Measurements from ENCODE around the gene CNNM1. TPM values are rescaled to one million over a fixed set of nuclear protein-coding genes. Genes with fewer than 3 reads are reported as not detected.

The CNNM1 gene
- total RNA-seq, 8 experiments from 2014 or later = 1.4 to 4.0 (median 2.8) TPM

DNA sequence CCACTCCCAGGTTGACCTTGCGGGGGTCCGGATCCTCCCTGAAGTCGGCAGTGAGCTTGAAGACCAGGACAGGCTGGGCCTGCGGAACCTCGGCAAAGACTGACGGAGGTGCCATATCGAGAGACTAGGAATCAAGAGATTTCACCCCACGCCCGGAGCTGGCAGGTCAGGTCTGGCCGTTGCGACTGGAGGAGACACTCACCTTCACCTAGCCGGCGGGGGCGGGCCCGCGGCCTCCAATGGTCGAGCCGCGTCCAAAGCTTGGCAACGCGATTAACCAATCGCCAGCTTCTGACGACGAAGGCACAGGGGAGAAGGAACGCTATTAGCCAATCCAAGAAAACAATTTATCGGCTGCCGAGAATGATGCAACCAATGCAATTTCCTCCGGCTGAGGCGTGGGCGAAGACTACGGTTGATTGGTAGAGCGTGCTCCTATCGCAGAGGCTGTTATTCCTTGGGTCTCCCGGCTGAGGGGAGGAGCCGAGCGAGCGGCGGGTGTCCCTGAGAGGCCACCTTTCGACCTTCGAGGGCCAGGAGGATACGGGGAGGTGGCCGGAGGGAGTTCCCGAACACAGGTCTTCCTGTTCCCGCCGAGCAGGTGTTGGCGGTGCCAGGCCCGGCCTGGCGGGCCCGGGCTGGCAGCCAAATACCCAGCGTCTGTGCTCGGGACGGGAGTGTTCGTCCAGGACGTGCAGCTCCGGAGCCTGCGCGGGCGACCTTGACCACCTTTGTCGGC lies 101.5 kb downstream of the CNNM1 start, which contains the start of gene GOT1:
Gene GOT1 (minus strand): TSS at position 174 of the 739 bp plus-strand sequence. CDS start 59 bp downstream, at position 115.
- Histone ChIP-seq H3K4me3 (peak within 1 kb of the TSS; percentile 94 to 99 (median 95)), H3K27ac (peak within 1 kb of the TSS; percentile 90 to 92), H3K4me1 (replicated peaks in 1 of 2) (peaks cover 5 to 22% of the 10 kb centered on the region in 2 donors)
- WGBS, 10 experiments = 0 to 3% (median 0%) methylated on average over 2 to 34 of the region's 59 CpGs; no CpG with 5 or more reads in 2 of the 10 experiments
- in situ Hi-C loops (cut with MboI; ENCODE audit: low pct_unique_long_range_greater_than_20kb in 2 of 9, low sequenced_read_pairs in 9 of 9, unreplicated experiment in 9 of 9) = loop anchor here in 6 of 9 experiments (10.0 to 25.0 kb wide), 3 partner anchors 114 to 282 kb away; partner anchors contain the start of gene SLC25A28 (in 5 of the 6)
- peak; percentile 91 to 96 (median 96) for ATAC-seq (replicated peaks in 6 of 8)

DNA sequence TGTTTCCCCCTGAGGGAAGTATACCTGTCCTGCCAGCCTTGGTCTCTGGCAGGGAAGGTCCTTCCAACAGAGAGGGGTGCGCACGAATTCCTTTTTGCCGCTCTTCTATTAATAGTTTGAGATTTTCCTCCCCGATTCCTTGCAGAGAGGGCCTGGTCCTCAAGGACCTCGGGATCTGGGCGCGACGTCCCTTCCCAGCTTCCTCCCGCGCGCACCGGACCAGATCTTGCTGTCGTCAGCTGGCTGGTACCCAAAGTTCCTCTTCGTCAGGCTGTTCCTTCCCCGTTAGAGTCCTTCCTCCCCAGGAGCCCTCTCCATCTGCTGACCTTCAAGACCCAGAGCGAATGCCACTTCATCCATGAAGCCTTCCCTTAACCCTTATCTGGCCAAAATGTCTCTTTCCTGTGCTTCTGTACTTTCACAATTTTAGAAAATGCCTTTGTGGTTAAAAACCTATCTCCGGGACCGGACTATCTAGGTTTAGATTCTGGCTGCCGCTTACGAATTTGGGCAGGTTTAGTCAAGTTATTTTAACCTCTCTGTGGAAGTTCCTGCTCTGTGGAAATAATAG lies 102.1 kb downstream of the CNNM1 start:
- 0 to 14% (median 2%) methylated on average over 4 to 15 of the region's 20 CpGs; no CpG with 5 or more reads in 2 of the 10 experiments for WGBS, 10 experiments
- H3K4me1 ChIP-seq (replicated peaks in 1 of 2) = peaks cover 5 to 22% of the 10 kb centered on the region in 2 donors
- H3K4me3 ChIP-seq = peak overlapping the region; percentile 94 to 99 (median 95)
- peak in 6 of 8 experiments; percentile 1 to 22 (median 8) for ATAC-seq (replicated peaks in 6 of 8)
- in situ Hi-C loops (cut with MboI; ENCODE audit: low pct_unique_long_range_greater_than_20kb in 2 of 9, low sequenced_read_pairs in 9 of 9, unreplicated experiment in 9 of 9) = loop anchor here in 6 of 9 experiments (10.0 to 25.0 kb wide), 3 partner anchors 114 to 281 kb away; partner anchors contain the start of gene SLC25A28 (in 5 of the 6)
- peak overlapping the region; percentile 73 to 88 for H3K27ac ChIP-seq

DNA sequence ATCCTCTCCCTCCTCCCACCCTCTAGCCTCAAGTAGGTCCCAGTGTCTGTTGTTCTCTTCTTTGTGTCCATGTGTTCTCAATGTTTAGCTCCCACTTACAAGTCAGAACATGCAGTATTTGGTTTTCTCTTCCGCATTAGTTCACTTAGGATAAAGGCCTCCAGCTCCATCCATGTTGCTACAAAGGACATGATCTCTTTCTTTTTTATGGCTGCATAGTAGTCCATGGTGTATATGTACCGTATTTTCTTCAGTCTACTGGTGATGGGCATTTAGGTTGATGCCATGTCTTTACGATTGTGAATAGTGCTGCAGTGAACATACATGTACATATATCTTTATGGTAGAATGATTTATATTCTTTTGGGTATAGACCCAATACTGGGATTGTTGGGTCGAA lies 102.9 kb downstream of the CNNM1 start:
- ATAC-seq (replicated peaks in 6 of 8) = no peak
- H3K4me3 ChIP-seq = peak overlapping the region in 4 of 5 donors; percentile 95 to 99 (median 96)
- H3K27ac ChIP-seq = no peak overlapping the region
- H3K4me1 ChIP-seq (replicated peaks in 1 of 2) = peaks cover 5 to 22% of the 10 kb centered on the region in 2 donors
- in situ Hi-C loops (cut with MboI; ENCODE audit: low pct_unique_long_range_greater_than_20kb in 2 of 9, low sequenced_read_pairs in 9 of 9, unreplicated experiment in 9 of 9) = loop anchor here in 6 of 9 experiments (10.0 to 25.0 kb wide), 3 partner anchors 113 to 280 kb away; partner anchors contain the start of gene SLC25A28 (in 5 of the 6)
- 80 to 100% (median 98%) methylated on average over 1 to 4 of the region's 4 CpGs for WGBS, 10 experiments

DNA sequence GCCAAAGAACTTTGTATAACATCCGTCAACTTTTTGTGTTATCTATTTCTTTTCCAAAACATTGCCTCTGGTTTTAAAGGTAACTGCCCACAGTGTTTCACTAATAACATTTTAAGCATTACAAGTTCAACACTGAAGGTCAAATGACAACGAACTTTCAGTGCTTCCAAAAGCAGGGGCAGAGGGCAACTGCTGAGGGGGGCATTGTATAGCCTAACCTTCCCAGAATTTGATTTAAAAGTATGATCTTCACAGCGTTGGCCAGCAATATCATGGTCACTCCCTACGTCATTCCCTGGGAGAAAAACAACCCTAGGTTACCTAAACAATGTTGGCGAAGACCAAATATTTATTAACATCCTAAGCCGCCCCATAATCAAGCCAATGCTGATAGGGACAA lies 103.7 kb downstream of the CNNM1 start:
- no peak overlapping the region for H3K4me3 ChIP-seq
- peaks cover 5 to 22% of the 10 kb centered on the region in 2 donors for H3K4me1 ChIP-seq (replicated peaks in 1 of 2)
- 67 to 100% (median 90%) methylated on average over 2 to 6 of the region's 6 CpGs; no CpG with 5 or more reads in 1 of the 10 experiments for WGBS, 10 experiments
- in situ Hi-C loops (cut with MboI; ENCODE audit: low pct_unique_long_range_greater_than_20kb in 2 of 9, low sequenced_read_pairs in 9 of 9, unreplicated experiment in 9 of 9) = loop anchor here in 6 of 9 experiments (10.0 to 25.0 kb wide), 3 partner anchors 112 to 279 kb away; partner anchors contain the start of gene SLC25A28 (in 5 of the 6)
- no peak overlapping the region for H3K27ac ChIP-seq
- no peak for ATAC-seq (replicated peaks in 6 of 8)

DNA sequence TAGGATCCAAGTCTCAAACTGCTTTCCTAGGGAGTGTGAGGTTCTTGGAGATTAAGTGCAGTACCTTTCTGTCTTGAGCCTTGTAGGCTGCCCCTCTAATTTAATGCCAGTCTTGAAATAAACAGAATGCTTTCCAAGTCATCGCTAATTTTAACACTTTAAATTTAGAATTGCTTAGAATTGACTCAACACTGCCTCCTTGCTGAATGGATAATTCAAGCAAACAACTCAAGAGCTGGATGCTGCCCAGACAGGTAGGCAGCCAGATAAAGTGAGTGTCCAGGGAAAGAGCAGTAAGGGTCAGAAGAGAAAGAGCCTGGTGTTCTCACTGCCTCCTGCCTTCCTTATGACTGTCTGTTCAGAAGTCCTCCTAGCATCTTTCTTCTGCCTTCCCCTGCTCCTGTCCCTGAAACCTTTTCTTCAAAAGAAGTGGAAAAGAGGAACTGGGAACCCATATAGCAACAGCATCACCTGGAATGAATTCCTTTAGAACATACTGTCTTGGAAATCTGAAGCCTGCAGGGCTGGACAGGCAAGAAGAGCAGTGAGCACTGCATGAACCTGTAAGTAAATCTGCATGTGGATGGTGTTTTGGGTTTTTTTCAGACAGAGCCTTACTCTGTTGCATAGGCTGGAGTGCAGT lies 104.3 kb downstream of the CNNM1 start:
- 0 to 100% (median 33%) methylated on average over 1 of the region's 1 CpG; no CpG with 5 or more reads in 3 of the 10 experiments for WGBS, 10 experiments
- in situ Hi-C loops (cut with MboI; ENCODE audit: low pct_unique_long_range_greater_than_20kb in 2 of 9, low sequenced_read_pairs in 9 of 9, unreplicated experiment in 9 of 9) = loop anchor here in 6 of 9 experiments (10.0 to 25.0 kb wide), 3 partner anchors 111 to 279 kb away; partner anchors contain the start of gene SLC25A28 (in 5 of the 6)
- Histone ChIP-seq H3K27ac (no peak overlapping the region), H3K4me1 (replicated peaks in 1 of 2) (peaks cover 5 to 19% of the 10 kb centered on the region in 2 donors), H3K4me3 (no peak overlapping the region)
- ATAC-seq (replicated peaks in 6 of 8) = no peak

DNA sequence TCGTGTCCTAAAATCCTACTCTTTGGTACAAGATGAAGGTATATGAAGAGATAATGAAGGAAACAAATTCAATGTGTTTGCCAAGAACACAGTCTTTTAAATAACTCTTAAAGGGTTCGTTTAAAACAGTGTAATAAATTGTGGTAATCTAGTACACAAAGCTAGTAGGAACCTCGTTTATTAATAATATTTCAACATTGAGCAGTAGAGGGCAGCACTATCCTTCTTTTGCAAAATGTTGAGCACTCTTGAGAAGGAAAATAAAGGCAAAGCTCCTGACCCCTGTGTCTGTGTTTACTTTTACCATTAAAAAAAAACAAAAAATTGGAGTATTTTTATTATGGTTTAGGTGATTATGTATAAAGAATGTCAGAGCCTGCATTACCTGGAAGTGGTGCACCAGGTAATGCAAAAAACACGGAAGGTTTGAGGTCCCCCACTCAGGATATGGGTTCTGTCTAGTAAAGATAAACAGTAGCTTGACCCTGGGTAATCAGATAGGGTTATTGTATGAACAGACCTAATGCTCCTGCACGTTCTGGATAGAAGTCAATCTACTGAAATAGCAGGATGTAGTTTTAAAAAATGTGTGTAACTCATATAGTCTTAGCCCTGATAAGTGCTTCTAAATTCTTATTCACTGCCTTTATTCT lies 107.0 kb downstream of the CNNM1 start:
- WGBS, 10 experiments = 20 to 50% (median 41%) methylated on average over 2 to 5 of the region's 5 CpGs
- H3K27ac ChIP-seq = no peak overlapping the region
- H3K4me3 ChIP-seq = no peak overlapping the region
- ATAC-seq (replicated peaks in 6 of 8) = peak; percentile 40 to 76 (median 60)
- peaks cover 0 to 9% of the 10 kb centered on the region in 2 donors for H3K4me1 ChIP-seq (replicated peaks in 1 of 2)
- in situ Hi-C loops (cut with MboI; ENCODE audit: low pct_unique_long_range_greater_than_20kb in 2 of 9, low sequenced_read_pairs in 9 of 9, unreplicated experiment in 9 of 9) = loop anchor here in 6 of 9 experiments (10.0 to 25.0 kb wide), 3 partner anchors 109 to 276 kb away; partner anchors contain the start of gene SLC25A28 (in 5 of the 6)

DNA sequence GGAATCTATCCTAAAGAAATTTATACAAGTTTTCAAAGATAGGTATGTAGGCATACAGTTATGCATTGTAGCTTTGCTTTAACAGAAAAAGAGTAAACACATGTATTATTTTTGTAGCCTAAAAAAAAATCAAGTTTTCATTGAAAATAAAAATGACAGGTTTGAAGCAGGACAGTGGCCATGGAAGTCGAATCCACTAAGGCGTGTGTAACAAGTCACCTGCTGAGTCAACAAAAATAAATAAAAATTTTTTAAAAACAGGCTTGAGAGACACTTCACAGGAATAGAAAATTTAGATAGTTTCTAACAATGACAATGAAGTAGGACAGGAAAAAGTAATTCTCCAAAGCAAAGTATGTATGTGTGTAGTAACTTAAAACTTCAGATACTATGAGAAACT lies 109.7 kb downstream of the CNNM1 start:
- no peaks in the 10 kb centered on the region for H3K4me1 ChIP-seq (replicated peaks in 1 of 2)
- no peak overlapping the region for H3K27ac ChIP-seq
- in situ Hi-C loops (cut with MboI; ENCODE audit: low pct_unique_long_range_greater_than_20kb in 2 of 9, low sequenced_read_pairs in 9 of 9, unreplicated experiment in 9 of 9) = loop anchor here in 6 of 9 experiments (10.0 to 25.0 kb wide), 3 partner anchors 106 to 273 kb away; partner anchors contain the start of gene SLC25A28 (in 5 of the 6)
- H3K4me3 ChIP-seq = no peak overlapping the region
- 46 to 100% (median 95%) methylated on average over 1 to 2 of the region's 2 CpGs for WGBS, 10 experiments
- no peak for ATAC-seq (replicated peaks in 6 of 8)

DNA sequence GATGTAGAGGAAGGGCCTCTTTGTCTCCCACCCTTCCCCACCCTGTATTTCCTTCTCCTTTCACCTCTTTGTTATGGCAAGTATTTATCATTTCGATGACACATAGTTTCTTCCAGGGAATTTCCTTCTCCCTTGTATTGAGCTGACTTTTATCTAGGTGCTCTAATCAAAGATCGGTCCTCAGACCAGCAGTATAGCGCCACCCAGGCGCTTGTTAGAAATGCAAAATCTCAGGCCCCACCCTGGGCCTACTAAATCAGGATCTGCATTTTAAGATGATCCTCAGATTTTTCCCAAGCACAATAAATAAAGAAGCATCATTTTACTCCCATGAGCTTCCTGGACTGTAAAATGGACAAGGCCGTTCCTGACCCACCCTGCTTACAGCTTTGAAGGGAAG lies 113.2 kb downstream of the CNNM1 start:
- ATAC-seq (replicated peaks in 6 of 8) = no peak
- Histone ChIP-seq H3K4me3 (no peak overlapping the region), H3K4me1 (replicated peaks in 1 of 2) (peaks cover 3 to 8% of the 10 kb centered on the region in 2 donors), H3K27ac (no peak overlapping the region)
- 62 to 100% (median 92%) methylated on average over 1 to 5 of the region's 5 CpGs; no CpG with 5 or more reads in 2 of the 10 experiments for WGBS, 10 experiments
- in situ Hi-C loops (cut with MboI; ENCODE audit: low pct_unique_long_range_greater_than_20kb in 2 of 9, low sequenced_read_pairs in 9 of 9, unreplicated experiment in 9 of 9) = loop anchor here in 6 of 9 experiments (25.0 kb wide), 2 partner anchors 170 to 270 kb away; partner anchors contain the start of gene SLC25A28 (in 5 of the 6)

DNA sequence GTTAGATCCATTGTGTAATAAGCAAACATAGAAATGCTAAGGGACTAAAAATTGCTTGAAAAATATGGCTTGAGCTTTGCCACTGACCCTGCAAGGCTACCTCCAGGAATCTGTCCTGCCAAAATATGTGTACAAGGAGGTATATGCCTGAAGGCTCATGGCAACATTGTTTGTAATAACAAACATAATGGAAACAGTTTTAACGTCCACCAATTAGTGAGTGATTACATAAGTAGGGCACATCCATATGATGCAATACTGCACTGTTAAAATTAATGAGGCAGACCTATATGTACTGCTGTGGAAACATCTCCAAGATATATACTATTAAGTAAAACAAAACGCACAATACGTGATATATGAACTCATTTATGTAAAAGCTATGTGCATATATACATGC lies 114.3 kb downstream of the CNNM1 start:
- 0 to 100% (median 83%) methylated on average over 1 to 3 of the region's 3 CpGs for WGBS, 10 experiments
- Histone ChIP-seq H3K27ac (no peak overlapping the region), H3K4me1 (replicated peaks in 1 of 2) (peaks cover 3 to 8% of the 10 kb centered on the region in 2 donors), H3K4me3 (no peak overlapping the region)
- in situ Hi-C loops (cut with MboI; ENCODE audit: low pct_unique_long_range_greater_than_20kb in 2 of 9, low sequenced_read_pairs in 9 of 9, unreplicated experiment in 9 of 9) = loop anchor here in 6 of 9 experiments (25.0 kb wide), 2 partner anchors 169 to 269 kb away; partner anchors contain the start of gene SLC25A28 (in 5 of the 6)
- peak in 1 of 8 experiments; percentile 88 for ATAC-seq (replicated peaks in 6 of 8)
